Gastroesophageal sphincter (tissue), 4 donors: ENCODE measurements around the gene ADD2. TPM values are rescaled to one million over a fixed set of nuclear protein-coding genes. Genes with fewer than 3 reads are reported as not detected.

Experiments
- ATAC-seq: fragments of 150-250 bp; one replicate; pipeline ENCODE4 v1.9.1; 2016; ENCODE audit warnings: mild to moderate bottlenecking, moderate library complexity
- H3K27ac ChIP-seq, 4 donors: fragments of 200-600 bp; sonication (generic) in 3 of 4; 1 replicate in 3 of 4; 2 replicates in 1 of 4; pipeline ENCODE4 v1.5.1; 2016 to 2019
- H3K27me3 ChIP-seq: fragments of 200-600 bp; sonication (generic); one replicate; pipeline ENCODE4 v1.5.1; 2019
- H3K36me3 ChIP-seq, 2 donors: fragments of 200-600 bp; sonication (generic); one replicate each; pipeline ENCODE4 v1.5.1; 2019; ENCODE audit warnings: control low read depth in 1 of 2
- H3K4me1 ChIP-seq, 3 donors: fragments of 200-600 bp; sonication (generic); 1 replicate in 2 of 3; 2 replicates in 1 of 3; pipeline ENCODE4 v1.5.1; 2016 to 2019; ENCODE audit warnings: control low read depth in 2 of 3
- H3K4me3 ChIP-seq, 2 donors: fragments of 200-600 bp; sonication (generic); one replicate each; pipeline ENCODE4 v1.5.1; 2019; ENCODE audit warnings: mild to moderate bottlenecking in 1 of 2, moderate library complexity in 1 of 2
- H3K9me3 ChIP-seq, 3 donors: fragments of 200-600 bp; sonication (generic); one replicate each; pipeline ENCODE4 v1.5.1; 2017 to 2019; ENCODE audit warnings: control low read depth in 2 of 3
- EP300 ChIP-seq: sonication (generic); formaldehyde crosslinking; IDR thresholded peaks from one replicate; pipeline ENCODE4 v1.6.1; 2017; ENCODE audit warnings: antibody characterized with exemption, mild to moderate bottlenecking
- POLR2A ChIP-seq, 2 donors: fragments of 450-650 bp; IDR thresholded peaks; one replicate each; pipeline ENCODE4 v1.6.1; 2017; ENCODE audit warnings: antibody characterized with exemption in 2 of 2, mild to moderate bottlenecking in 2 of 2, moderate library complexity in 1 of 2
- POLR2AphosphoS5 ChIP-seq: sonication (generic); formaldehyde crosslinking; IDR thresholded peaks from one replicate; pipeline ENCODE4 v1.6.1; 2017; ENCODE audit warnings: antibody characterized with exemption
- WGBS, 2 donors: methylation state at CpG; one replicate each; pipeline ENCODE4 v1.1.5; 2018; ENCODE audit warnings: low coverage in 1 of 2; 5-methylcytosine and 5-hydroxymethylcytosine counted together
- total RNA-seq, 4 donors: library from RNA; depleted of rRNA; stranded (reverse); fragments of >200 nt; gene quantifications; one replicate each; pipeline ENCODE4 v1.1.0, GENCODE V29; 2016
- TF ChIP-seq, protein P1 (sequence below), 4 experiments: fragments of 200-600 bp in 2 of 4; fragments of 450-650 bp in 2 of 4; sonication (generic) in 1 of 4; IDR thresholded peaks; one replicate each; pipeline ENCODE4 v1.5.1; 2017 to 2019; ENCODE audit warnings: antibody characterized with exemption in 4 of 4, mild to moderate bottlenecking in 2 of 4, moderate library complexity in 2 of 4

ADD2 gene
- total RNA-seq, 4 donors from 2014 or later: 2.4 to 7.8 (median 3.6) TPM

DNA sequence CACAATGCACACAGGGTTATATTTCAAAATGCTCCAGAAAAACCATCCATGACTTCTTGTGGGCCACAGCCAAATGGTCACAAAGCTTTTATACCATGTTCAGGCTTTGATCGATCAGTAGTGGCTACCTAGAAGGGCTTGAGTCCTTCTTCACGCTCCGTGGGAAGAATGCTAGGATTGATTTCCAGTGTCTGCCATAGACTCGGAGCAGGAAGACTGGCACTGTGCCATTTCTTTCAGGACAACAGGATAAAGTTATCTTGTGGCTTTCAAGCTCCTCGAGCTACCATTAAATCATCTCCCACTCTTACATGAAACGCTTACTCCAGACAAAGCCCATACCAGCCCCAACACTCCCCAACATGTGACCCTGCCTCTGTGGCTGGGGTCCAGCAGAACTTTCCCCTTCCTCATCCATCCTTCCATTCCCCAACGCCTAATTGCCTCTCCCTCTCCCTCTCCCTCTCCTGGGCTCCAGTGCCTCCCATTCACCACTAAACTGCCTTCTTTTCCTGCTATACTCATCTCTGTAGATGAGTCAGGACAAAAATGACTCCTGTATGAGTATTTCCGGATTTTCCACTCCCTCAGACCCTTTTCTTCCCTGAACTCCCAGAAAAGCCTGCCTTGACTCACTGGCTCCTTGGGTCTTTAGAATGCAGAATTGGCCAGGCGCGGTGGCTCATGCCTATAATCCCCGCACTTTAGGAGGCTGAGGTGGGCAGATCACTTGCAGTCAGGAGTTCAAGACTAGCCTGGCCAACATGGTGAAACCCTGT lies 40.9 kb downstream of the ADD2 start:
- Histone ChIP-seq H3K27me3 (peaks cover 8% of the 10 kb centered on the region), H3K4me3 (no peak overlapping the region), H3K9me3 (no peaks in the 10 kb centered on the region), H3K4me1 (no peaks in the 10 kb centered on the region), H3K36me3 (no peaks in the 10 kb centered on the region), H3K27ac (no peak overlapping the region)
- 66 to 78% methylated on average over 9 to 10 of the region's 11 CpGs for WGBS, 2 donors
- no peak for ATAC-seq
- TF ChIP-seq EP300 (no peak), POLR2A (IDR thresholded peaks at IDR 0.05) (no peak), POLR2AphosphoS5 (no peak)
- TF ChIP-seq, protein P1, sequence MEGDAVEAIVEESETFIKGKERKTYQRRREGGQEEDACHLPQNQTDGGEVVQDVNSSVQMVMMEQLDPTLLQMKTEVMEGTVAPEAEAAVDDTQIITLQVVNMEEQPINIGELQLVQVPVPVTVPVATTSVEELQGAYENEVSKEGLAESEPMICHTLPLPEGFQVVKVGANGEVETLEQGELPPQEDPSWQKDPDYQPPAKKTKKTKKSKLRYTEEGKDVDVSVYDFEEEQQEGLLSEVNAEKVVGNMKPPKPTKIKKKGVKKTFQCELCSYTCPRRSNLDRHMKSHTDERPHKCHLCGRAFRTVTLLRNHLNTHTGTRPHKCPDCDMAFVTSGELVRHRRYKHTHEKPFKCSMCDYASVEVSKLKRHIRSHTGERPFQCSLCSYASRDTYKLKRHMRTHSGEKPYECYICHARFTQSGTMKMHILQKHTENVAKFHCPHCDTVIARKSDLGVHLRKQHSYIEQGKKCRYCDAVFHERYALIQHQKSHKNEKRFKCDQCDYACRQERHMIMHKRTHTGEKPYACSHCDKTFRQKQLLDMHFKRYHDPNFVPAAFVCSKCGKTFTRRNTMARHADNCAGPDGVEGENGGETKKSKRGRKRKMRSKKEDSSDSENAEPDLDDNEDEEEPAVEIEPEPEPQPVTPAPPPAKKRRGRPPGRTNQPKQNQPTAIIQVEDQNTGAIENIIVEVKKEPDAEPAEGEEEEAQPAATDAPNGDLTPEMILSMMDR (IDR thresholded peaks at IDR 0.05): no peak

DNA sequence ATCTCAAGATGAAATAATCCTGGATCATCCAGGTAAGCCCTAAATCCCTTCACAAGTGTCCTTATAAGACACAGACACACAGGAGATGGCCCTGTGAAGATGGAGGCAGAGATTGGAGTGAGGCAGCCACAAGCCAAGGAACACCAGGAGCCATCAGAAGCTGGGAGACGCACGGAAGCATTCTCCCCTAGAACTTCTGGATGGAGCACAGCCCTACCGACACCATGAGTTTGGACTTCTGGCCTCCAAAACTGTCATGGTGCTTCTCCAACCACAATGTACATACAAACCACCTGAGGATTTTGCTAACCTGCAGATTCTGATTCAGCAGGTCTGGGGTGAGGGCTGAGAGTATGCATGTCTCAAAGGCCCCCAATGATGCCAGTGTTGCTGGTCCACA lies 42.5 kb downstream of the ADD2 start:
- Histone ChIP-seq H3K27ac (no peak overlapping the region), H3K4me1 (no peaks in the 10 kb centered on the region), H3K27me3 (no peaks in the 10 kb centered on the region), H3K36me3 (no peaks in the 10 kb centered on the region), H3K9me3 (no peaks in the 10 kb centered on the region), H3K4me3 (no peak overlapping the region)
- no peak for ATAC-seq
- TF ChIP-seq POLR2AphosphoS5 (no peak), EP300 (no peak), POLR2A (IDR thresholded peaks at IDR 0.05) (no peak)
- TF ChIP-seq, protein P1 (IDR thresholded peaks at IDR 0.05): no peak
- WGBS, 2 donors: 94 to 100% methylated on average over 2 to 3 of the region's 3 CpGs

DNA sequence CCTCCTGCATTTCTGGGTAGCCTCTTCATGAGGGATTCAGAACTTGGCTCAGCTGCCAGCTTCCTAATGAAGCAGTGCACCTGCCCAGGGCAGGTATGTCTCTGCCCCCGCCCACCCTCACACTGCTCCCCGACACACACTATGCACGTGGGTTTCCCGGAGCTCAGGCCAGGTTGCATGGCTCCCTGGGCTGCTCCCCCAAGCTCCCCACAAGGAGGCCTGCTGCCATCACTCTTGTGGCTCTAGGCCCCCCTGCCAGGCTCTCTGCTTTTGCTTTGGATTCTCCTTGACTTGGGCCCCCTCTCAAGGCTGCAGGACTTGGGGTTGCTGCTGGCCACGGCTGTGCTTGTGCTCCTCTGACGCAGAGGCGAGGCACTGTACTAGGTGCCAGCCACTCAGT lies 43.6 kb downstream of the ADD2 start:
- no peak overlapping the region for H3K27ac ChIP-seq
- no peaks in the 10 kb centered on the region for H3K36me3 ChIP-seq
- H3K27me3 ChIP-seq: no peaks in the 10 kb centered on the region
- no peak overlapping the region for H3K4me3 ChIP-seq
- H3K4me1 ChIP-seq: no peaks in the 10 kb centered on the region
- WGBS, 2 donors: 95% methylated on average over 4 of the region's 7 CpGs; no CpG with 5 or more reads in 1 of the 2 donors
- no peak for ATAC-seq
- no peaks in the 10 kb centered on the region for H3K9me3 ChIP-seq
- no peak for TF ChIP-seq POLR2AphosphoS5
- TF ChIP-seq, protein P1 (IDR thresholded peaks at IDR 0.05): no peak
- TF ChIP-seq EP300: no peak
- no peak for TF ChIP-seq POLR2A (IDR thresholded peaks at IDR 0.05)

DNA sequence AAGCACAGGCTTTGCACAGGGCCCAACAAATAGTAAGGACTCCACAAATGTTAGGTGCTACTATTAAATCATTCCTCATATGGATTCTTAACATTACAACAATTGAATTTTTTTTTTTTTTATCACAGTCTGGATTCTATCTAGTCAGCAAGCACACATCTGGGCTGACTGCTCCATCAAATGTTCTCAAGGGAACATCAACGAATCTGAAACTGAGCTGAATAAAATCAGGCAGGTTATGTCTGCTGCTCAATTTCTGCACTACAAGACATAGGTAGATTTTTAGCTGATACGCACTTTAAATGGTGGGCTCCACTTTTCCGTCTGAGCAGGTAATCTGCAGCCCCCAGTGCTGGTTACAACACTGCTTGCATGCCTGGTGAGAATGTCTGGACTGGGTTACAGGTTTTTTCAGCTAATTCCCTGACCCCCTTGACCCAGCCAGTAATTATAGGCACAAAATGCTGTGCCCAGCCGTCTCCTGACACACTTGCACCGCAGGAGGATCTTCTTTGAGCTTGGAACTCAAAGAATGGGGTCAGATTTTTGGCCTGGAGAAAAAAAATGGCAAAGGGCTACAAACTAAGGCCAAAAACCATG lies 44.6 kb downstream of the ADD2 start:
- 77 to 91% methylated on average over 4 to 5 of the region's 5 CpGs for WGBS, 2 donors
- no peaks in the 10 kb centered on the region for H3K9me3 ChIP-seq
- no peak overlapping the region for H3K27ac ChIP-seq
- TF ChIP-seq EP300 (no peak), POLR2AphosphoS5 (no peak), POLR2A (IDR thresholded peaks at IDR 0.05) (no peak)
- TF ChIP-seq, protein P1 (IDR thresholded peaks at IDR 0.05): no peak
- no peaks in the 10 kb centered on the region for H3K36me3 ChIP-seq
- no peak for ATAC-seq
- H3K4me3 ChIP-seq: no peak overlapping the region
- no peaks in the 10 kb centered on the region for H3K4me1 ChIP-seq
- no peaks in the 10 kb centered on the region for H3K27me3 ChIP-seq

DNA sequence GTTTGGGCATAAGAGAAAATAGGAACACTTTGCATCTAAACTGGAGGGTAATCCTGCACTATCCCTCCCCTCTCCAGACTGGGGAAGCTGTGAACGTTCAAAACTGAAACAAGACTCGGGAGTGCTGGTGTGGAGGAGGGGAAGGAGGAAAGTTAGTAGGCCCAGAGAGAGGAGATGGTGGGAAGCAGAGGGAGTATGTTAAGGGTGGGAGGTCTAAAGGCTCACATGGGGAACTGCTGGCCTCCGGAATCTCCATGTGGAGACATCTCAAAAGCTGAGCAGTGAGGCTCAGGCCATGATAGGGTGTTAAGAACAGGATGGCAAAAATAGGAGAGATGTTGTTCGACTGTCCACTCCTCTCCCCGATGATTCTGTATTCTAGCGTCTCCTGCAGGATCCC lies 47.9 kb downstream of the ADD2 start:
- 59 to 93% methylated on average over 4 to 6 of the region's 6 CpGs for WGBS, 2 donors
- H3K27me3 ChIP-seq: no peaks in the 10 kb centered on the region
- H3K4me3 ChIP-seq: no peak overlapping the region
- TF ChIP-seq EP300 (no peak), POLR2A (IDR thresholded peaks at IDR 0.05) (no peak), POLR2AphosphoS5 (no peak)
- TF ChIP-seq, protein P1 (IDR thresholded peaks at IDR 0.05): no peak
- H3K9me3 ChIP-seq: no peaks in the 10 kb centered on the region
- no peak overlapping the region for H3K27ac ChIP-seq
- H3K4me1 ChIP-seq: no peaks in the 10 kb centered on the region
- H3K36me3 ChIP-seq: no peaks in the 10 kb centered on the region
- no peak for ATAC-seq
